Right cardiac atrium (tissue), 5 donors: ENCODE results near the gene UBE2E1. TPM values are rescaled to one million over a fixed set of nuclear protein-coding genes. Genes with fewer than 3 reads are reported as not detected.

Experiments
- ATAC-seq, 2 donors: fragments of 200-7000 bp; cut with Tn5 transposase; one replicate each; pipeline versions ENCODE4 v1.8.0 to v1.9.1; 2020; ENCODE audit warnings: moderate library complexity in 2 of 2, mild to moderate bottlenecking in 1 of 2
- DNase-seq, 3 donors: peaks; one replicate each; pipeline ENCODE4 v3.0.0-alpha.2; 2020
- H3K27ac ChIP-seq: one replicate; pipeline ENCODE4 v1.5.1; 2013; ENCODE audit warnings: mild to moderate bottlenecking, low read length, control low read depth, moderate library complexity
- H3K27me3 ChIP-seq: one replicate; pipeline ENCODE4 v1.6.1; 2013; ENCODE audit not compliant: control insufficient read depth, insufficient read depth
- H3K4me1 ChIP-seq: one replicate; pipeline ENCODE4 v1.6.1; 2013; ENCODE audit warnings: low read length; ENCODE audit not compliant: control insufficient read depth, insufficient read depth
- H3K4me3 ChIP-seq: one replicate; pipeline ENCODE4 v1.5.1; 2013; ENCODE audit warnings: low read length, control low read depth
- H3K9me3 ChIP-seq: one replicate; pipeline ENCODE4 v1.6.1; 2013; ENCODE audit warnings: low read length; ENCODE audit not compliant: control insufficient read depth
- WGBS: extraction: QIAGEN DNeasy Blood & Tissue Kit; methylation state at CpG from one replicate; pipeline ENCODE4 v1.1.7; 2013; 5-methylcytosine and 5-hydroxymethylcytosine counted together
- intact Hi-C, 4 donors: fragments of 100-400 bp; cut with DNase I; formaldehyde crosslinking; loops; one replicate each; pipeline versions ENCODE4 v1.11.0 to v1.14.0; 2022 to 2023
- polyA plus RNA-seq: library from polyadenylated mRNA; stranded (reverse); fragments of 200-250 nt; gene quantifications from one replicate; pipeline ENCODE4 v1.2.3, GENCODE V29; 2013
- total RNA-seq, 4 donors: library from RNA; stranded (reverse); fragmentation: NEBNext Ultra II Directional; extraction: Animal tissue kit (Norgen Biotek cat#: 25700); gene quantifications; one replicate each; pipeline ENCODE4 v1.2.1, GENCODE V29; 2021
- donor health status: healthy with polysubstance abuse.
- donor health status: DM: no; HTN: yes; CAD: no.
- donor health status: DM: no; HTN: no; CAD: no.
- donor health status: DM: no; HTN: yes; CAD: no; lungs with severe emphysema.
- donor health status: DM: yes; HTN: yes; CAD: no.

UBE2E1 gene
- total and polyA plus RNA-seq, 5 donors = 47.9 to 64.4 (median 51.8) TPM

- Histone ChIP-seq H3K9me3 (no peaks in the 10 kb centered on the region), H3K27ac (no peak overlapping the region), H3K4me3 (no peak overlapping the region), H3K27me3 (no peaks in the 10 kb centered on the region), H3K4me1 (no peaks in the 10 kb centered on the region)
- no peak for ATAC-seq
- no peak for DNase-seq
- 57% methylated on average over 2 of the region's 2 CpGs for WGBS
- intact Hi-C loops = no loop called here
Observed at GRCh38 chr3:23923786-23924185, 118.0 kb downstream of the UBE2E1 start.

DNA sequence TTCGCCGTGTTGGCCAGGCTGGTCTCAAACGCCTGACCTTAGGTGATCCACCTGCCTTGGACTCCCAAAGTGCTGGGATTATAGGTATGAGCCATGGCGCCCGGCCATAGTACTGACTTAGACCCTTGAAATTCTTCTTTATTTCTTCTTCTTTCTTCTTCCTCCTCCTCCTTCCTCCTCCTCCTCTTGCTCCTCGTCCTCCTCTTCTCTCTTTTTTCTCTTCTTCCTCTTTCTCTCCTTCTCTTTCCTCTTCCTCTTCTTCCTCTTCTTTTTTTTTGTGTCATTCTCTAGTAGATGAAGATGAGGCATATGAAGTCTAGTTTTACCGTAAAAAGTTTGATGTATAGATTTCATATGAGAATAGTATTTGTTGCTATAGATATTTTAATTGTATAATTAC, 120.5 kb downstream of the UBE2E1 start:
- Histone ChIP-seq H3K27me3 (no peaks in the 10 kb centered on the region), H3K4me1 (no peaks in the 10 kb centered on the region), H3K27ac (no peak overlapping the region), H3K9me3 (no peaks in the 10 kb centered on the region), H3K4me3 (no peak overlapping the region)
- intact Hi-C loops = no loop called here
- WGBS = 94% methylated on average over 7 of the region's 7 CpGs
- no peak for ATAC-seq
- no peak for DNase-seq

DNA sequence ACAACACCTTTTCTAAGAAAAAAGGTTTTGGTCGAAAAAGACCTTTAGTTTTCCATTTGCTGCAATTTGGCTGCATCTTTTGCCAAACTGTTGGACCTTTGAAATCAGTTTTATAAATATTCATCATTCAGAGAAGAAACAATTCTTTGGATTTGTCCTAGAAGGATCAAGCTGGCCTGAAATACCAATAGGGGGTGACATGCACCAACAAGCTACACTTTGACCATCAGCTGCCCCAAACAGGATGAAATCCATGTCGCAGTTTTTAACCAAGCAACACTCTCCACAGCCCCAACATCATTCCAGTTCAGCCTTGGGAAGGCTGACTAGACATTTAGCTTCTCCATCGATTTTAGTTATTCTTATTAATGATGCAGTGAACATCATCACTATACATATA, 121.0 kb downstream of the UBE2E1 start:
- 86% methylated on average over 3 of the region's 3 CpGs for WGBS
- ATAC-seq = no peak
- no peaks in the 10 kb centered on the region for H3K9me3 ChIP-seq
- H3K27me3 ChIP-seq = no peaks in the 10 kb centered on the region
- intact Hi-C loops = no loop called here
- no peaks in the 10 kb centered on the region for H3K4me1 ChIP-seq
- no peak overlapping the region for H3K27ac ChIP-seq
- no peak overlapping the region for H3K4me3 ChIP-seq
- no peak for DNase-seq

GRCh38 chr3:23928524-23928923, 122.8 kb downstream of the UBE2E1 start:
- WGBS = 83% methylated on average over 8 of the region's 8 CpGs
- no peaks in the 10 kb centered on the region for H3K9me3 ChIP-seq
- H3K4me1 ChIP-seq = no peaks in the 10 kb centered on the region
- no peak for ATAC-seq
- intact Hi-C loops = no loop called here
- DNase-seq = no peak
- no peak overlapping the region for H3K27ac ChIP-seq
- H3K4me3 ChIP-seq = no peak overlapping the region
- no peaks in the 10 kb centered on the region for H3K27me3 ChIP-seq

DNA sequence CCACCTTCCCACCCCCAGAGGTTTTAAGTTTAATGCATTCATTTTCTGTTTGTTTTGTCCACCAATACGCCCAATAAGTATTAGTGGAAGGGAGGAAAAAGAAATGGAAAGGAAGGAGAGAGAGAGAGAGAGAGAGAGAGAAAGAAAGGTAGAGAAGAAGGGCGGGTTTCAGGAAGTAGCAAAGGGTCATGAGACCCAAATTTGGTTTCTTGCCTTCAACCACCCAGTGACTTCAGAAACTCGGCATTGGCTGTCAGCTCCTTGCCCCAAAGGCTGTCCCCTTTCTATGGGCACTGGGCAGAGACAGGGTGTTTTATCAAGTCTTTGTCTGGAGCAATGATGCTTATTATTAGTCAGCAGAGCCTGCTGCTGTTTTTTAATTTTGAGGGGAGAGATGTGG, 125.8 kb downstream of the UBE2E1 start:
- Histone ChIP-seq H3K4me1 (no peaks in the 10 kb centered on the region), H3K27ac (no peak overlapping the region), H3K4me3 (no peak overlapping the region), H3K9me3 (no peaks in the 10 kb centered on the region), H3K27me3 (no peaks in the 10 kb centered on the region)
- no peak for DNase-seq
- ATAC-seq = no peak
- 79% methylated on average over 3 of the region's 3 CpGs for WGBS
- intact Hi-C loops = no loop called here

- Histone ChIP-seq H3K4me1 (no peaks in the 10 kb centered on the region), H3K27ac (no peak overlapping the region), H3K9me3 (no peaks in the 10 kb centered on the region), H3K27me3 (no peaks in the 10 kb centered on the region), H3K4me3 (no peak overlapping the region)
- intact Hi-C loops = no loop called here
- 85% methylated on average over 4 of the region's 4 CpGs for WGBS
- no peak for ATAC-seq
- no peak for DNase-seq
Observed at GRCh38 chr3:23932571-23932970, 126.8 kb downstream of the UBE2E1 start.

DNA sequence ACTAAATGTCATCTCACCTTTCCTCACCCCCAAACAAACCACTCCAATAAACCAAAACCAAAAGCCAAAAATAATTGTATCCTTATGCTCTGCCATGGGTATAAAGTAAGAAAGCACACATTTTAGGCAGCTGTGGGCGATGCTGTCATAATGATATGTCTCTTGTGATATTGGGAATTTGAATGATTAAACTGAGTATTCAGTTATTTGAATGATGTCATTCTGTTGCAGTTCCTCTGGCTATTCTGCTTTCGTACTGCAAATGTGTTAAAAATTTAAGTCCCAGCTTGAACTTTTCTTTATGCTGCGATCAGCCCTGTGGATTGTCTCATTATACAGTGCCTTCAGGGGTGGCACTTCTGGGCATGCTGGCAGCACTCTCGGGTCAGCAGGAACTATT, 128.5 kb downstream of the UBE2E1 start:
- intact Hi-C loops = no loop called here
- ATAC-seq (no peak), DNase-seq (no peak)
- Histone ChIP-seq H3K27ac (no peak overlapping the region), H3K27me3 (no peaks in the 10 kb centered on the region), H3K9me3 (no peaks in the 10 kb centered on the region), H3K4me3 (no peak overlapping the region), H3K4me1 (no peaks in the 10 kb centered on the region)
- WGBS = 60% methylated on average over 4 of the region's 4 CpGs

DNA sequence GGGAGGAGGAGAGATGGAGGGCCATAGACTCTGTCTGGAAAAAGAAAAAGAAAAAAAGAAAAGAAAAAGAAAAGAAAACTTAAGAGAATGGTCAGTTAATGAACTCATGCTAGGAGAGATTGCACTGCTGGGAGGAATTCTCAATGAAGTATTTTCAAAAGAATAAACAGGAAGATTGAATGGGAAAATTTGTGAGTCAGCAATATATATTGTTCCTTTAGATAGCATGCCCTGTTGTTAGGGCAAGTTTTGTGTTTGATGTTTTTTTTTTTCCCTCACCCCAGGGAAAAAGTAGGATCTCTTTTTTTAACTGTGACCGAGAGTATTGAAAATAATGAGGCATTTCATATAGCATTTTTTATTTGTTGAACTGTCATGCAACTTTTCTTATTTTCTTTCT, 131.5 kb downstream of the UBE2E1 start:
- ATAC-seq (no peak), DNase-seq (no peak)
- WGBS = 81% methylated on average over 1 of the region's 1 CpG
- no peak overlapping the region for H3K4me3 ChIP-seq
- no peaks in the 10 kb centered on the region for H3K9me3 ChIP-seq
- H3K4me1 ChIP-seq = no peaks in the 10 kb centered on the region
- intact Hi-C loops = no loop called here
- H3K27me3 ChIP-seq = no peaks in the 10 kb centered on the region
- no peak overlapping the region for H3K27ac ChIP-seq

- no peaks in the 10 kb centered on the region for H3K27me3 ChIP-seq
- H3K4me1 ChIP-seq = no peaks in the 10 kb centered on the region
- H3K27ac ChIP-seq = no peak overlapping the region
- DNase-seq (no peak), ATAC-seq (no peak)
- intact Hi-C loops = no loop called here
- no peaks in the 10 kb centered on the region for H3K9me3 ChIP-seq
- H3K4me3 ChIP-seq = no peak overlapping the region
Observed at GRCh38 chr3:23938688-23939087, 132.9 kb downstream of the UBE2E1 start.

DNA sequence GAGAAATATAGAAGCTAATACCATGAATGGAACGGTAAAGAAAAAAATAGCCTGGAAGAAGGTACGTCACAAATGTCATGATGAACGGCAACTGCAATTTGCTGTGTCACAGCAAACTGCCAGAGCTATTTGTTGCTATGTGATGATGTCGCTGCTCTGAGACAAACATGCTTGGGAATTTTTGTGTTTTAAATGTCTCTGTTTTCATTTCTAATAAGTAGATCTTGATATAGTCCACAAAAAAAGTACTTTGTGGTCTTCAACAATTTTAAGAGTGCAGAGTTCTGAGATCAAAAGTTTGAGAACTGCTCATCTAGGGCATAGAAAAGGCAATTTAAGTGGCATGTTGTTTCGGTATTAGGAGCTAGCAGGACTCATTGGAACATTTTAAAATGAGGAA, 135.0 kb downstream of the UBE2E1 start:
- no peak overlapping the region for H3K4me3 ChIP-seq
- 80% methylated on average over 5 of the region's 5 CpGs for WGBS
- ATAC-seq (no peak), DNase-seq (no peak)
- intact Hi-C loops = no loop called here
- H3K27ac ChIP-seq = no peak overlapping the region
- H3K9me3 ChIP-seq = no peaks in the 10 kb centered on the region
- no peaks in the 10 kb centered on the region for H3K27me3 ChIP-seq
- no peaks in the 10 kb centered on the region for H3K4me1 ChIP-seq
